Thyroid gland (tissue), 4 donors: ENCODE measurements around the gene PGM2L1.

Source experiments
- POLR2A ChIP-seq, 2 donors: fragments of 450-650 bp; IDR thresholded peaks; one replicate each; pipeline ENCODE4 v1.6.1; 2017; ENCODE audit warnings: antibody characterized with exemption in 2 of 2, mild to moderate bottlenecking in 2 of 2, moderate library complexity in 1 of 2
- TF ChIP-seq, protein P1 (sequence below), 6 experiments: fragments of 200-600 bp in 3 of 6; fragments of 450-650 bp in 3 of 6; sonication (generic) in 3 of 6; IDR thresholded peaks; one replicate each; pipeline ENCODE4 v1.5.1; 2016 to 2019; ENCODE audit warnings: antibody characterized with exemption in 6 of 6, mild to moderate bottlenecking in 2 of 6, inconsistent platforms in 1 of 6, moderate library complexity in 1 of 6

DNA sequence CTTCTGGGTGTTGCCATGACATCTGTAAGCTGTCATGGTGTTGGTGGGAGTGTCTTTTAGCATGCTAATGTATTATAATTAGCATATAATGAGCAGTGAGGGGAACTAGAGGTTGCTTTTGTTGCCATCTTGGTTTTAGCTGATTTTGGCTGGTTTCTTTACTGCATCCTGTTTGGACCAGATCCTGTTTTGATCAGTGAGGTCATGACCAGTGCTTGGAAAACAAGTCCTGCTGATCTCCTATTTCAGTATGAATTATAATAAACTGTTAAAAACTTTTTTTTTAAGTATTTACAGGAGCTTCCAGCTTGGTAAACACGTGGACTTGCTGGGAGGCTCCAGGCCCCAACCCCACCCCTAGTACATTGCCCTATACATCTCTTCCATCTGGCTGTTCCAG lies 56.3 kb downstream of the PGM2L1 start:
- TF ChIP-seq, protein P1, sequence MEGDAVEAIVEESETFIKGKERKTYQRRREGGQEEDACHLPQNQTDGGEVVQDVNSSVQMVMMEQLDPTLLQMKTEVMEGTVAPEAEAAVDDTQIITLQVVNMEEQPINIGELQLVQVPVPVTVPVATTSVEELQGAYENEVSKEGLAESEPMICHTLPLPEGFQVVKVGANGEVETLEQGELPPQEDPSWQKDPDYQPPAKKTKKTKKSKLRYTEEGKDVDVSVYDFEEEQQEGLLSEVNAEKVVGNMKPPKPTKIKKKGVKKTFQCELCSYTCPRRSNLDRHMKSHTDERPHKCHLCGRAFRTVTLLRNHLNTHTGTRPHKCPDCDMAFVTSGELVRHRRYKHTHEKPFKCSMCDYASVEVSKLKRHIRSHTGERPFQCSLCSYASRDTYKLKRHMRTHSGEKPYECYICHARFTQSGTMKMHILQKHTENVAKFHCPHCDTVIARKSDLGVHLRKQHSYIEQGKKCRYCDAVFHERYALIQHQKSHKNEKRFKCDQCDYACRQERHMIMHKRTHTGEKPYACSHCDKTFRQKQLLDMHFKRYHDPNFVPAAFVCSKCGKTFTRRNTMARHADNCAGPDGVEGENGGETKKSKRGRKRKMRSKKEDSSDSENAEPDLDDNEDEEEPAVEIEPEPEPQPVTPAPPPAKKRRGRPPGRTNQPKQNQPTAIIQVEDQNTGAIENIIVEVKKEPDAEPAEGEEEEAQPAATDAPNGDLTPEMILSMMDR (IDR thresholded peaks at IDR 0.05), result no peak
- no peak for TF ChIP-seq POLR2A (IDR thresholded peaks at IDR 0.05)
